ENCODE measurements around the gene TMEM225. TPM values are rescaled to one million over a fixed set of nuclear protein-coding genes. Genes with fewer than 3 reads are reported as not detected.

The TMEM225 gene
- total RNA-seq, 1 donor from 2014 or later, result not detected

- no peak overlapping the region for H3K4me3 ChIP-seq
- TF ChIP-seq CTCF (IDR thresholded peaks at IDR 0.05) (no peak), POLR2AphosphoS5 (IDR thresholded peaks at IDR 0.05; ENCODE audit: insufficient read depth in 1 of 2, low read depth in 1 of 2) (no peak), POLR2A (IDR thresholded peaks at IDR 0.05) (no peak)
- H3K27me3 ChIP-seq, result no peaks in the 10 kb centered on the region
- H3K36me3 ChIP-seq, result no peaks in the 10 kb centered on the region
- intact Hi-C loops (cut with DNase I), result no loop called here
- no peak overlapping the region for H3K27ac ChIP-seq
- H3K4me1 ChIP-seq, result no peaks in the 10 kb centered on the region
- H3K9me3 ChIP-seq, result no peaks in the 10 kb centered on the region
- no peak for DNase-seq (ENCODE audit: extremely low spot score in 2 of 2)
Observed at GRCh38 chr11:123841174-123841573, 44.3 kb downstream of the TMEM225 start.

GRCh38 chr11:123839131-123839530 lies 46.3 kb downstream of the TMEM225 start:
- H3K9me3 ChIP-seq, result no peaks in the 10 kb centered on the region
- H3K4me1 ChIP-seq, result no peaks in the 10 kb centered on the region
- TF ChIP-seq CTCF (IDR thresholded peaks at IDR 0.05) (no peak), POLR2A (IDR thresholded peaks at IDR 0.05) (no peak), POLR2AphosphoS5 (IDR thresholded peaks at IDR 0.05; ENCODE audit: insufficient read depth in 1 of 2, low read depth in 1 of 2) (no peak)
- intact Hi-C loops (cut with DNase I), result no loop called here
- no peaks in the 10 kb centered on the region for H3K36me3 ChIP-seq
- DNase-seq (ENCODE audit: extremely low spot score in 2 of 2), result no peak
- no peak overlapping the region for H3K4me3 ChIP-seq
- H3K27me3 ChIP-seq, result no peaks in the 10 kb centered on the region
- H3K27ac ChIP-seq, result no peak overlapping the region

GRCh38 chr11:123838659-123839058 lies 46.8 kb downstream of the TMEM225 start:
- TF ChIP-seq POLR2AphosphoS5 (IDR thresholded peaks at IDR 0.05; ENCODE audit: insufficient read depth in 1 of 2, low read depth in 1 of 2), result no peak
- TF ChIP-seq POLR2A (IDR thresholded peaks at IDR 0.05), result no peak
- no peak for TF ChIP-seq CTCF (IDR thresholded peaks at IDR 0.05)
- Histone ChIP-seq H3K9me3 (no peaks in the 10 kb centered on the region), H3K27ac (no peak overlapping the region), H3K4me3 (no peak overlapping the region), H3K36me3 (no peaks in the 10 kb centered on the region), H3K4me1 (no peaks in the 10 kb centered on the region), H3K27me3 (no peaks in the 10 kb centered on the region)
- intact Hi-C loops (cut with DNase I), result no loop called here
- DNase-seq (ENCODE audit: extremely low spot score in 2 of 2), result no peak

GRCh38 chr11:123838199-123838598 lies 47.3 kb downstream of the TMEM225 start:
- no peak for TF ChIP-seq POLR2AphosphoS5 (IDR thresholded peaks at IDR 0.05; ENCODE audit: insufficient read depth in 1 of 2, low read depth in 1 of 2)
- TF ChIP-seq POLR2A (IDR thresholded peaks at IDR 0.05), result no peak
- TF ChIP-seq CTCF (IDR thresholded peaks at IDR 0.05), result no peak
- intact Hi-C loops (cut with DNase I), result no loop called here

GRCh38 chr11:123833095-123833494 lies 52.4 kb downstream of the TMEM225 start:
- intact Hi-C loops (cut with DNase I), result no loop called here
- no peak overlapping the region for H3K27ac ChIP-seq
- no peaks in the 10 kb centered on the region for H3K4me1 ChIP-seq
- no peak for TF ChIP-seq CTCF (IDR thresholded peaks at IDR 0.05)
- TF ChIP-seq POLR2AphosphoS5 (IDR thresholded peaks at IDR 0.05; ENCODE audit: insufficient read depth in 1 of 2, low read depth in 1 of 2), result no peak
- no peak for TF ChIP-seq POLR2A (IDR thresholded peaks at IDR 0.05)
- H3K36me3 ChIP-seq, result no peaks in the 10 kb centered on the region
- H3K4me3 ChIP-seq, result no peak overlapping the region
- no peak for DNase-seq (ENCODE audit: extremely low spot score in 2 of 2)
- no peaks in the 10 kb centered on the region for H3K9me3 ChIP-seq
- no peaks in the 10 kb centered on the region for H3K27me3 ChIP-seq

More at GRCh38 chr11:123838199-123838598, 47.3 kb downstream of the TMEM225 start:
- H3K4me3 ChIP-seq, result no peak overlapping the region
- no peak overlapping the region for H3K27ac ChIP-seq
- H3K9me3 ChIP-seq, result no peaks in the 10 kb centered on the region
- H3K27me3 ChIP-seq, result no peaks in the 10 kb centered on the region
- H3K4me1 ChIP-seq, result no peaks in the 10 kb centered on the region
- no peak for DNase-seq (ENCODE audit: extremely low spot score in 2 of 2)
- H3K36me3 ChIP-seq, result no peaks in the 10 kb centered on the region

Other genes with a start within 250 kb of the TMEM225 start
- 3.2 TPM for gene SCN3B, start 231.0 kb downstream of the TMEM225 start, total RNA-seq
- gene ZNF202, start 144.0 kb downstream of the TMEM225 start, total RNA-seq, result 9.1 TPM
- gene OR6X1, start 131.2 kb downstream of the TMEM225 start, total RNA-seq, result not detected
- gene OR6M1, start 79.3 kb downstream of the TMEM225 start, total RNA-seq, result not detected
- gene OR8D4, start 16.5 kb upstream of the TMEM225 start, total RNA-seq, result not detected
- not detected for gene OR4D5, start 53.9 kb upstream of the TMEM225 start, total RNA-seq
- not detected for gene OR6T1, start 58.2 kb upstream of the TMEM225 start, total RNA-seq
- not detected for gene OR10S1, start 92.1 kb upstream of the TMEM225 start, total RNA-seq
- gene OR10G6, start 109.5 kb upstream of the TMEM225 start, total RNA-seq, result not detected
- gene OR10G4, start 127.3 kb upstream of the TMEM225 start, total RNA-seq, result not detected
- gene OR10G9, start 137.3 kb upstream of the TMEM225 start, total RNA-seq, result not detected
- gene OR10G8, start 141.1 kb upstream of the TMEM225 start, total RNA-seq, result not detected
- not detected for gene OR10G7, start 155.7 kb upstream of the TMEM225 start, total RNA-seq
- 17.9 TPM for gene VWA5A, start 229.8 kb upstream of the TMEM225 start, total RNA-seq